HG02623 (cell line): ENCODE data around the gene TMEM245.
"Not testable (repeated sequence)": the region's sequence is repeated elsewhere in the genome, so short reads cannot be mapped to it uniquely, and the experiment has no call there.

ENCODE experiments used
- ATAC-seq: cut with Tn5 transposase; IDR thresholded peaks from one replicate; pipeline ENCODE4 v1.9.1; 2021; ENCODE audit warnings: moderate library complexity; ENCODE audit not compliant: unreplicated experiment

Gene TMEM245

DNA sequence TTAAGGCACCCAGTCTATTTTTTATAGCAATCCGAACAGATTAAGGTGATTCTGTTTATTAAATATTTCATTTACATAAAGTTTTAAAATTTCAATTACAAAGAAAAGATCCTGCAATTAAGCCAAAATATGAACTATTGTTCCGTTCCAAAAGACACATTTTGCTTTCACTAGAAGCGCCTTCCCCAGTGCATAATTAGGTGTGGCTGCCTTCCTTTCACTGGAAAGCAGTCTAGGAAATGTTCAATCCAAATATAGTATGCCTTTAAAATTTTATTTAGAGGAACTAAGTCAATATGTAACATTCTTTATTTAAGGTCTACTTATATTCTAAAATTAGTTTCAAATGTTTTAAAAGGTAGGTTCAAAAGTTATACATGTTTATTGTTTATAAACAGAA, 114.1 kb downstream of the TMEM245 start:
- no peak for ATAC-seq

DNA sequence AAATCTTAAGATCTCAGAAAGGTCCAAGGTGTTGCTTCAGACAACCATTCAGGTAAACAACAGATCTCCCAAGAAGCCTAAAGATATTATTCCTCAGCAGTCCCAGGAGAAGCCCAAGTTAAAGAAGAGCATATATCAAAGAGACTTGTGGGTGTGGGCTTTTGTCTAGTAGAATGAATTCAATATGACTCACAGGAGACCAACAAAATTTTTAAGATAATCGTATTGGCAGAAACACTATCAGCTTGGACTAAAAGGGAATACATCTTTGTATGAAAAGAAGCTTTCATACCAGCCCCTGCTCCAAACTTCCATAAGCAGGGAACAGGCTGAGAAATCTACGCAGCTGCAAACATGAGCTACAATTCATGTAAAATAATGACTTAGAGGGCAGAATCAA, 116.6 kb downstream of the TMEM245 start:
- ATAC-seq: no peak

DNA sequence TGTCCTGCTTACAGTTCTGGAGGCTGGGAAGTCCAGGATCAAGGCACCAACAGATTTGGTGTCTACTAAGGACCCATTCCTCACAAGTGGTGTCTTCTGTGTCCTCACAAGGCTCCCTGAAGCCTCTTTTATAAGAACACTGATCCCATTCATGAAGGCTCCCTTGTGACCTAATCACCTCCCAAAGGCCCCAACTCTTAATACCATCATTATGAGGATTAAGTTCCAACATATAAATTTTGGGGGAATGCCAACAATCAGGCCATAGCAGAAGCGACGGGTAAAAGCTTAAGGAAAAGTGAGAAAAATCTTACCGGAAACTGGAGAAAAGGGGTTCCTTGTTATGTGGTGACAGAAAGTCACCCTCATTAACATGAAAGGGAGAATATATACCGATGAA, 117.6 kb downstream of the TMEM245 start:
- no peak for ATAC-seq

DNA sequence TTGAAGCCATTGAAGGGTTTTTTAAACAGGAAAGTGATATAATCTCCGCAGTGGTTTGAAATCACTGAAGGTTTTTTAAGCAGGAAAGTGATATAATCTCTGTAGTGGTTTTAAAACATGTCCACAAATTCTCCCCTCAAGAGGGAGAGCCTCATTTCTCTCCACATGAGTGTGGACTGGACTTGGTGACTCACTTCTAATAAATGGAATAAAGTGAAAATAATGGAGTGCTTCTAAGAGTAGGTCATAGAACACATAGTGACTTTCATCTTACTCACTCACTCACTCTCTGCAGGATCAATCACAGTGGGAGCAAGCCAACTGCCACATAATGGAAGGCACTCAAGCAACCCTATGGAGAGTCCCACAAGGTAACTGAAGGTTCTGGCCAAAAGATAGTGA, 118.5 kb downstream of the TMEM245 start:
- no peak for ATAC-seq

DNA sequence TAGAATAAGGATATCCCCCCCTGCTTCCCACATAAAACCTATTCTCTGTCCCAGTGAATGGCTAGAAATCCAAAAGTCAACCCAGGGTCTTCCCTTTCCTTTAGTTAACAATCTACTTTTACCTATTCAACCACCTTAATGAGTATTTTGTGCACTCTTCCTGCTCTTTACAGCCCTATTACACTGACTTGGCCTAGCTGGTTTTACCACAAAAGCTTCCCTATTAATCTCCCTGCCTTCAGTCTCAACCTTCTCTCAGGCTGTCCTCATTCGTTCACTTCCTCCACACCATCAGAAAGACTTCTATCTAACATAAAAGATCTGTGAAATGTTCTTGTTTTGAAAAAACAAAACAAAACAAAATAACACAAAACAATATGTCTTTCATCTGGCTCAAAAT, 122.6 kb downstream of the TMEM245 start:
- no peak for ATAC-seq

DNA sequence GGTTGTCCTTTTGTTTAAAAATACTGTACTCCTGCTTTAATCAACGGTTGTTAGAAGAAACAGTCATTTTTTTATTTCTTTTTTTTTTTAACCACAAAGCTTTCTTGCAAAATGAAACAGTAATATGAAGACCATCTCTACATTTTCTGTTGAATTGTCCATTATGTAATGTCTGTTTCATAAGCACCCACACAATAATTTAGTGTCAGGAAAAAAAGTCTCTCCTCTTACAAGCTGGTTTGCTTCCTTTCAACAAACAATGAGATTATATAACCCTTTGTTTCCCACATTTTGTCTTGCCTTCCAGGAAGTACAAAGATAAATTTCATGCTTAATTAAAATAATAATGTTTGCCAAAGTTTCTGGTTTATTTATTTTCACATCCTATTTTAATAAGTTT, 123.1 kb downstream of the TMEM245 start:
- no peak for ATAC-seq

DNA sequence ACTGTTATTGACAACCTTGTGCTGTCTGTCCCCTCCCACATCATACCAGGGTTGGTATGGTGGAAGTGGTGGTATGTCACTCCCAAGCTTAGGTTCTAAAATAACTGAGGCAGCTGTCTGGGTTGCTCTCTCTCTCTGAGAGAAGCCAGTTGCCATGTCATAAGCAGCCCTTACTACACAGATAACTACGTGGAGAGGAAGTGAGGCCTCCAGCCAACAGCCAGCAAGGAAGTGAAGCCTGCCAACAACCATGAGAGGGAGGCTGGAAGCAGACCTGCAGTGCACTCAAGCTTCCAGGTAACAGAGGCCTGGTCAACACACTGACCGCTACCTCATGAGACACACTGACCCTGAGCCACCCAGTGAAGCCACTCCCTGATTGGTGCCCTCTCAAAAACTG, 125.1 kb downstream of the TMEM245 start:
- peak; percentile 92 for ATAC-seq

DNA sequence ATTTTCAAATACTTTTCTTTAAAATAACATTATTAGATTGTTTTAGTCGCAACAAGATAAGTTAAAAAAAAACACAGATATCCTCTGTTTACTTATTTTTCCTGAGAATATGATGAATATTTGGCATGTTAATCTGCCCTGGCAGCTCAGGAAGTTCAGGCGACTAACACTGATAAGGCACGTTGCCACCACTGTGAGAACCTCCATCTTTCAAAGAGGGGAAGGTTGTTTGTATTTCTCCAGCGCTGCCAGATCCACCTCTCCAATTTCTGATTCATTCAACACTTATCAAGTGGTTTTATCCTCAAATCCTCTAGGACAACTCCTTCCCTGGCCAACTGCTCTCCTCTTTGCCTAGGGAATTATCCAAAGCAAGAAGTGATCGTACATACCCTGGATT, 128.3 kb downstream of the TMEM245 start:
- ATAC-seq: no peak

DNA sequence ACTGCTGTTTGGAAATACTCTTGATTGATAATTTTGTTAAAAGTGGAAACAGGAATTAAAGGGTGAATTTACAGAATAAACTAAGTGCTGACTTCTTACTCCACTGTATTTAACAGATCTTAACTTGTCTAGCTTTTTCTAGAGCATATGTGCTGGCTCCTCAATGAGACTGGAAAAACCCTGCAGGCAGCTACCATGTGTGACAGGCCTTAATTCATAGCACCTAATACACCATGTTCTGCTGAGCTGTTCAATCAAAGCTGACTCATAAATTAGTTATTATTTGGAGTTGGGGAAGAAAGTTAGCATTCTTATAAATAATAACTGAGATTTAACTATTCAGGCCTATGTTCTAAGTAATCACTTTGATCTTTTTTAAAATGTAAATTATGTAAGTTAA, 135.9 kb downstream of the TMEM245 start:
- ATAC-seq: no peak

DNA sequence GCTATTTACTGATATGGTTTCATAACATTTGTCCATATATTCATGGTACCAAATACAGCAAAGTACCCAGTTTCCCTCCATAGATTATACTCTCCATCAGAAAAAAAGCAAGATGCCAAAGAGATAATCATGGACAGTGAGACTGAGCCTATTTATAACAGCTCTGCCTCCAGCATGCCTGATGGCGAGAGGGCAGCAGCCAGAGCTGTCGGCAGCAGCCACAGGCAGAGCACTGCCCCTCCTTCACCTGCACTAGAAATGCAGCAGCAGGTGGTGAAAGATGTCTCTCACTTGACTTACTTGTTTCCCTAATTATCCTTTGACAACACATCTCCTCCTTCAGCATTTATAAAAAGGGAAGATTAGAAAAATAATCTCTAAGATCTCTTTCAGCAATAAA, 138.9 kb downstream of the TMEM245 start:
- ATAC-seq: no peak

DNA sequence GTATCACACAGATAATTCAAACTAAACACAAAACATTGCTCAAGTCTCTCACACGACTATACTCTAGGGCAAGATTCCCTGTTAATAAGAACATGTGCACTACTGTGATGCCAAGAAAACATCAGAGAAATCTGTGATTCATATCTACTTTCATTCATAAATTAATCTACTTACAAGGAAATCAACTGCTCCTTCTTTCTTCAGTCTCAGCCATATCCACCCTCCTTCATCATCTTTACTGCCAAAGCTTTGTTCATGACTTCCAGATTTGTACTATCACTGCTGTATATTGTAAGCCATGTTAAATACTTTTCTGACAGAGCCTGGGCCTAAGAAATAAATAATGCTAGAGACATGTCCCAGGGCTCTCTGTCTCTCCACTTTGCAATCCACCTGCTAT, 141.5 kb downstream of the TMEM245 start:
- no peak for ATAC-seq

DNA sequence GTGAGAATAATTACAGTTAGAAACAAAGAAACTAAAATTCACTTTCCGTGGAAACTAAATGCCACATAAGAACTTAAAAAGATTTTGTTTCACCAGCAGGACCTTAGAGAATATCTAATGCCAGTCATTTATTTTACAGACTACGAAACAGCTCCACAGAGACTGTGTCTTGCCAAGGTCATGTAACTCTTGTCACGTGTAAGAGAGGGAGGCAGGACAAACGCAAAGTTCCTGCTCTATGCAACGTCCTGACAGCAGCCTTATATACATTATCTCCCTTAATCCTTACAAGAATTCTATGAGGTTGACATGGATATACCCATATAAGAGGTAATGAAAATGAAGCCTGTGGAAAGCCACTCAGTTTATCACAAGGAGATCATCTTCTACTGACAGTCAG, 145.9 kb downstream of the TMEM245 start:
- ATAC-seq: no peak

DNA sequence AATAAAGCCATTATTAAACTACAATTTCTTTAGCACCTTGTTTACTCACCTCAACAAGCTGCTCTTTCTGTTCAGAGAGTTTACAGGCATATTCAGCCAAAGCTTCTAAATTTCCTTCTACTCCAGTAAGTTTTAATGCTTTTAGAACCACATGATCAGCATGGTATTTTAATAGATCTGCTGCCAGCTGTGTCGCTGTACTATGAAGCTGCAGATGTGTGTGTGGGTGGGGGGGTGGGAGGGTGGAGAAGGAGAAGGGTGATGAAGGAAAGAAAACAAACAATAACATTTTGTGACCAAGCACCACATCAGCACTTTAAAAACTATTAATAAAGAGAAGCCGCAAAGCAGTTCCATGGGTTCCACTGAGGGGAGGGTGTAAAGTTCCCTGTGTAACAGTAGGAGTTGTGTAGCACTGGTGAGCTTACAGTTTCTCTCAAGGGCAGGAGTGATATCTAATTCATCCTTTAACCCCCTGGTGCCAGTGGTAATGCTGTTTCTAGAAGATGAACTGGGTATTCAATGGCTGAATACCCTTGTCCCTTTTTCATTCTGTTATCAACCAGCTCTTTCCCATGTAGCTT, 147.0 kb downstream of the TMEM245 start:
- ATAC-seq: no peak

DNA sequence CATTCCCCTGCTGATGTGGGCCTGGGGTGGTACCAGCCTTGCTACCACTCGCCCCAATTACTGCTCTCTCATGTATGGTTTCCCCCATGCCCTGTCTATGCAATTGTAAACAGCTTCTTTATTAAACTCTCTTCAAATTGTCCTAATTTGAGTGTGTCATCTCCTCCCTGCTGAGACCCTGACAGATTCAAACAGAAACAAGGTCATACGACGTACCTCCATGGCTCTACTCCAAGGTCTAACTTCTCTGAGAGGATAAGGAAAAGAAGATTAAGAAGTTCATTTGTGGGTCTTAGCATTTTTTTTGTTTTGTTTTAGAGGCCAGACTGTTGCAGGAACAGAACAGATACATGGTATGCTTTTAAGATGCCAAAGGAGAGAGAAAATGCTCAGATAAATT, 147.6 kb downstream of the TMEM245 start:
- no peak for ATAC-seq

DNA sequence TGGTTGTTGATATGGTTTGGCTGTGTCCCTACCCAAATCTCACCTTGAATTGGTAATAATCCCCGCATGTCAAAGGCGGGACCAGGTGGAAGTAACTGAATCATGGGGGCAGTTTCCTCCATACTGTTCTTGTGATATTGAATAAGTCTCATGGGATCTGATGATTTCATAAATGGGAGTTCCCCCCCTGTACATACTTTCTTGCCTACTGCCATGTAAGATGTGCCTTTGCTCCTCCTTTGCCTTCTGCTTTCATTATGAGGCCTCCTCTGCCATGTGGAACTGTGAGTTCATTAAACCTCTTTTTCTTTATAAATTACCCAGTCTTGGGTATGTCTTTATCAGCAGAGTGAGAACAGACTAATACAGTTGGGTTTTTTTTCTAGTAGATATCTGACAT, 148.4 kb downstream of the TMEM245 start:
- ATAC-seq: not testable (repeated sequence)

DNA sequence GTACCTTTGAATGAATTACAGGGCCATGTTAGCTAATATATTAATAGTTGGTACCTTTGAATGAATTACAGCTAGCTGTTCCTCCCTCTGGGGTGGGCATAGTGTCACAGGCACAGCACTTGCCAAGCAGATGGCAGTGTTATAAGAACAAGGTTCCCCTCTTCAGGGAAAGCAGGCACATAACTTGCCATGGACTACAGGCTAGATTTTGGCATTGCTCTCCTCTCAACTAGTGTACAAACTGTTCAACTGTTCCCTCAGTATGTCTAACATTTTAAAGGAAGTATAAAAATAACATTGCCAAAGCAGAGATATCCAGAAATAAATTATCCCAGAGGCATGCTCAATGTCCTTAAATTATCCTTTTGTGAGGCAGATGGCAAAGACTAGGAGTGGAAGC, 151.8 kb downstream of the TMEM245 start:
- no peak for ATAC-seq
